ENCODE data around the gene SRD5A1.

GRCh38 chr5:6667648-6668047 is 34.4 kb downstream of the SRD5A1 start:
- TF ChIP-seq CTCF (IDR thresholded peaks at IDR 0.05) (no peak), POLR2A (IDR thresholded peaks at IDR 0.05) (no peak)
